K562 (cell line): ENCODE measurements around the gene ARMC6. TPM values are rescaled to one million over a fixed set of nuclear protein-coding genes. Genes with fewer than 3 reads are reported as not detected.

Experiments
- ATAC-seq: fragments of 200-7000 bp; cut with Tn5 transposase; 3 replicates; pipeline ENCODE4 v1.9.1; 2020; ENCODE audit warnings: moderate library complexity
- BruUV-seq: library from RNA; stranded (reverse); fragments of 400-500 nt; replicated peaks from 2 replicates; lab custom pipeline; 2021; lab: Mats Ljungman, UMichigan
- CTCF ChIA-PET: fragments of 300-600 bp; formaldehyde crosslinking; extraction: SDS; loops from one replicate; lab custom pipeline; 2021; ENCODE audit warnings: low intra/inter-chr PET ratio; lab: Yijun Ruan, JAX
- POLR2A ChIA-PET: fragments of 300-600, 350-650 bp; sonication (Branson Sonifier 250); formaldehyde crosslinking; extraction: SDS; loops from one replicate; lab custom pipeline; 2021; ENCODE audit warnings: antibody characterized with exemption, inconsistent platforms; lab: Yijun Ruan, JAX
- DNase-seq, 4 experiments: peaks; one replicate each; pipeline versions ENCODE4 v3.0.0 to v3.0.0-alpha.2; 2011 to 2018; ENCODE audit warnings: low spot score in 3 of 4, mixed read lengths in 3 of 4; ENCODE audit errors: extremely low read depth in 1 of 4
- FAIRE-seq: peaks from 2 replicates; lab custom pipeline; 2011; peaks lifted over from hg19 to GRCh38; lab: Jason Lieb, UNC
- H2AFZ ChIP-seq: 2 replicates; pipeline ENCODE4 v1.6.0; 2011; ENCODE audit warnings: low read depth, low read length, control low read depth, inconsistent platforms
- H3K27ac ChIP-seq: fragments of 200-600 bp; 3 replicates; pipeline ENCODE4 v1.8.0; 2011; ENCODE audit warnings: low read depth, mild to moderate bottlenecking, control low read depth, inconsistent platforms, low read length, moderate library complexity, mixed read lengths; ENCODE audit errors: extremely low read depth
- H3K27me3 ChIP-seq, 2 experiments: fragments of 300-600 bp in 1 of 2; 2 replicates in 1 of 2; 3 replicates in 1 of 2; pipeline versions ENCODE4 v1.6.0 to v1.8.0; 2011; ENCODE audit warnings: inconsistent platforms in 2 of 2, low read length in 2 of 2, mild to moderate bottlenecking in 1 of 2, mixed read lengths in 1 of 2, moderate library complexity in 1 of 2; ENCODE audit not compliant: control insufficient read depth in 2 of 2, insufficient read depth in 2 of 2
- H3K36me3 ChIP-seq: fragments of 300-600 bp; 3 replicates; pipeline ENCODE4 v1.8.0; 2011; ENCODE audit warnings: mild to moderate bottlenecking, low read length, inconsistent platforms; ENCODE audit not compliant: control insufficient read depth, insufficient read depth
- H3K4me1 ChIP-seq, 2 experiments: fragments of 200-600 bp in 1 of 2; replicated peaks in 1 of 2; 2 replicates in 1 of 2; 3 replicates in 1 of 2; pipeline versions ENCODE4 v1.5.1 to v1.8.0; 2011; ENCODE audit warnings: inconsistent platforms in 2 of 2, low read length in 2 of 2, mild to moderate bottlenecking in 1 of 2, mixed read lengths in 1 of 2, moderate library complexity in 1 of 2; ENCODE audit not compliant: control insufficient read depth in 2 of 2, insufficient read depth in 2 of 2
- H3K4me2 ChIP-seq: 2 replicates; pipeline ENCODE4 v1.6.1; 2011; ENCODE audit warnings: low read length, control low read depth, inconsistent platforms, mixed read lengths; ENCODE audit not compliant: insufficient read depth
- H3K4me3 ChIP-seq: fragments of 200-600 bp; sonication (generic), shearing (Covaris generic); 2 replicates; pipeline ENCODE4 v1.5.1; 2016; ENCODE audit warnings: control low read depth, inconsistent platforms
- H3K79me2 ChIP-seq: fragments of 200-600 bp; 3 replicates; pipeline ENCODE4 v1.8.0; 2011; ENCODE audit warnings: low read length, inconsistent platforms; ENCODE audit not compliant: control insufficient read depth, insufficient read depth
- H3K9ac ChIP-seq, 2 experiments: 2 replicates each; pipeline versions ENCODE4 v1.6.0 to v1.6.1; 2011; ENCODE audit warnings: low read depth in 2 of 2, low read length in 2 of 2, control low read depth in 1 of 2, inconsistent platforms in 1 of 2, mild to moderate bottlenecking in 1 of 2, mixed read lengths in 1 of 2; ENCODE audit not compliant: insufficient read depth in 1 of 2
- H3K9me1 ChIP-seq: one replicate; pipeline ENCODE4 v1.6.0; 2011; ENCODE audit warnings: inconsistent platforms, mild to moderate bottlenecking, low read length, moderate library complexity; ENCODE audit not compliant: control insufficient read depth, insufficient read depth
- H3K9me3 ChIP-seq: replicated peaks from 2 replicates; pipeline ENCODE4 v1.5.1; 2011; ENCODE audit warnings: low read depth, low read length, inconsistent platforms; ENCODE audit not compliant: control insufficient read depth, insufficient read depth
- H4K20me1 ChIP-seq: replicated peaks from 2 replicates; pipeline ENCODE4 v1.6.1; 2011; ENCODE audit warnings: low read length, inconsistent platforms, mixed read lengths; ENCODE audit not compliant: control insufficient read depth, insufficient read depth
- ATF3 ChIP-seq, 2 experiments: fragments of 450-650 bp in 1 of 2; sonication (generic) in 1 of 2; formaldehyde crosslinking in 1 of 2; IDR thresholded peaks in 1 of 2; conservative IDR thresholded peaks in 1 of 2; 2 replicates each; pipeline versions ENCODE4 v1.6.1 to v1.8.1; 2016 to 2023; ENCODE audit warnings: mild to moderate bottlenecking in 2 of 2, moderate library complexity in 2 of 2, inconsistent platforms in 1 of 2, missing genetic modification reagents in 1 of 2
- BCOR ChIP-seq: fragments of 450-650 bp; IDR thresholded peaks from 2 replicates; pipeline ENCODE4 v1.6.1; 2016
- CBFA2T3 ChIP-seq: fragments of 450-650 bp; IDR thresholded peaks from 2 replicates; pipeline ENCODE4 v1.6.1; 2017
- CBX2 ChIP-seq: fragments of 200-600 bp; sonication (generic); IDR thresholded peaks from one replicate; pipeline ENCODE4 v1.6.1; 2012; ENCODE audit warnings: mild to moderate bottlenecking, low read length, inconsistent platforms; ENCODE audit not compliant: insufficient read depth, poor library complexity, severe bottlenecking
- FOXP4 ChIP-seq: sonication (generic); formaldehyde crosslinking; IDR thresholded peaks from 2 replicates; pipeline ENCODE4 v1.8.0; 2022; ENCODE audit warnings: mild to moderate bottlenecking, missing genetic modification reagents, borderline replicate concordance
- NCOR1 ChIP-seq: fragments of 450-650 bp; IDR thresholded peaks from 2 replicates; pipeline ENCODE4 v1.6.1; 2016; ENCODE audit warnings: mild to moderate bottlenecking, moderate library complexity
- NFE2L1 ChIP-seq: fragments of 450-650 bp; IDR thresholded peaks from 2 replicates; pipeline ENCODE4 v1.6.1; 2016; ENCODE audit warnings: missing genetic modification characterization, low read depth, mild to moderate bottlenecking, missing compliant biosample characterization, moderate library complexity, borderline replicate concordance
- PREB ChIP-seq: sonication (generic); formaldehyde crosslinking; IDR thresholded peaks from 2 replicates; pipeline ENCODE4 v1.8.1; 2023; ENCODE audit warnings: mild to moderate bottlenecking, missing genetic modification reagents
- ZBTB11 ChIP-seq, 3 experiments: fragments of 200-800 bp in 1 of 3; fragments of 250-450 bp in 1 of 3; fragments of 450-650 bp in 1 of 3; sonication (Bioruptor Pico) in 1 of 3; sonication (Bioruptor generic) in 1 of 3; formaldehyde crosslinking in 1 of 3; IDR thresholded peaks; 2 replicates each; pipeline versions ENCODE4 v1.6.1 to v1.8.0; 2016 to 2022; ENCODE audit warnings: mild to moderate bottlenecking in 2 of 3, missing genetic modification characterization in 2 of 3, missing compliant biosample characterization in 1 of 3, moderate library complexity in 1 of 3
- ZNF174 ChIP-seq: fragments of 250-450 bp; sonication (Bioruptor Pico); IDR thresholded peaks from 2 replicates; pipeline ENCODE4 v1.4.0; 2020; ENCODE audit warnings: mild to moderate bottlenecking
- ZNF764 ChIP-seq: fragments of 250-450 bp; sonication (Bioruptor Pico); IDR thresholded peaks from 2 replicates; pipeline ENCODE4 v1.4.0; 2020; ENCODE audit warnings: low read depth, mild to moderate bottlenecking, moderate library complexity
- WGBS: fragments of 100-300 bp; shearing (Covaris generic); methylation state at CpG from one replicate; pipeline ENCODE4 v1.1.6; 2016; ENCODE audit warnings: low coverage, mixed read lengths; ENCODE audit not compliant: insufficient coverage; ENCODE audit errors: missing lambda C conversion rate; 5-methylcytosine and 5-hydroxymethylcytosine counted together
- in situ Hi-C: fragments of 300-500 bp; cut with MboI; formaldehyde crosslinking; loops from 4 replicates; pipeline ENCODE4 v1.15.0; 2018; ENCODE audit warnings: inconsistent platforms, mixed read lengths
- intact Hi-C: fragments of 100-400 bp; cut with micrococcal nuclease; formaldehyde crosslinking; loops from 2 replicates; pipeline ENCODE4 v1.14.2; 2022
- polyA plus RNA-seq, 8 experiments: library from polyadenylated mRNA; depleted of rRNA in 4 of 8; stranded (reverse) in 5 of 8; unstranded in 3 of 8; fragments of >200 nt; fragmentation: Nextera tagmentation in 2 of 8; fragmentation: Illumina TruSeq in 1 of 8; extraction: Ambion mirVana in 2 of 8; extraction: Trizol in 1 of 8; gene quantifications; 2 replicates each; pipeline versions ENCODE4 v1.2.1 to v1.2.3, GENCODE V29; 2011 to 2014; ENCODE audit warnings: inconsistent platforms in 1 of 8, missing spikeins in 1 of 8
- total RNA-seq, 7 experiments: library from RNA; depleted of rRNA in 6 of 7; stranded (reverse); fragments of >200 nt in 6 of 7; fragmentation: Illumina TruSeq in 2 of 7; extraction: Trizol in 2 of 7; gene quantifications; 2 replicates each; pipeline versions ENCODE4 v1.2.1 to v1.2.3, GENCODE V29; 2011 to 2021; ENCODE audit warnings: low replicate concordance in 1 of 7

The ARMC6 gene
- total and polyA plus RNA-seq, 9 of the 15 experiments (the other 6 are each of a cell fraction or from before 2014, with no cell fraction given): 2.1 to 93.4 (median 63.6) TPM

- Histone ChIP-seq H3K79me2 (peaks cover 59% of the 10 kb centered on the region), H3K36me3 (peaks cover 68% of the 10 kb centered on the region; the same call in 2 of the 3 replicates), H4K20me1 (peaks cover 5% of the 10 kb centered on the region; the same call in 1 of the 2 replicates), H3K27ac (no peak overlapping the region), H3K4me2 (no peak overlapping the region), H2AFZ (no peak overlapping the region), H3K9me1 (no peaks in the 10 kb centered on the region), H3K27me3 (no peaks in the 10 kb centered on the region), H3K4me1 (peaks cover 0 to 14% of the 10 kb centered on the region in 2 experiments; a peak in 3 of 5 replicates), H3K9me3 (0 out of 2 replicates have a peak, but pooled peaks cover 4% of the 10 kb centered on the region), H3K4me3 (no peak overlapping the region), H3K9ac (no peak overlapping the region)
- intact Hi-C loops (no loop called here), in situ Hi-C loops (loop anchor here (10.0 kb wide), 1 partner anchor 285 kb away; the partner anchor contains the start of genes MAU2 and SUGP1)
- CTCF ChIA-PET: no interaction called here
- ATAC-seq: no peak
- POLR2A ChIA-PET: interaction anchor here (0.9 kb wide), 1 partner anchor 13 kb away, joined by 3 read pairs; no protein-coding TSS in a partner anchor
- no peak for FAIRE-seq
- no TSS peak for BruUV-seq
- DNase-seq: no peak
- 64% methylated on average over 4 of the region's 4 CpGs for WGBS
- no peak for TF ChIP-seq ZNF764 (CRISPR knock-in tag)
- TF ChIP-seq CBFA2T3: no peak
- TF ChIP-seq ATF3 (IDR thresholded peaks at IDR 0.05): no peak
- TF ChIP-seq ATF3 (CRISPR knock-in tag; conservative IDR thresholded peaks at IDR 0.05): no peak
- no peak for TF ChIP-seq ZNF174 (CRISPR knock-in tag)
- no peak for TF ChIP-seq ZBTB11 (CRISPR knock-in tag; IDR thresholded peaks at IDR 0.05)
- no peak for TF ChIP-seq NFE2L1
- TF ChIP-seq FOXP4: no peak
- TF ChIP-seq NCOR1: no peak
- no peak for TF ChIP-seq CBX2
- TF ChIP-seq PREB (CRISPR knock-in tag): no peak
- TF ChIP-seq BCOR: no peak
Measured at GRCh38 chr19:19039901-19040300, 6.5 kb downstream of the ARMC6 start.
